Measurements from ENCODE around the gene C2CD5.
"Not testable (repeated sequence)": the region's sequence is repeated elsewhere in the genome, so short reads cannot be mapped to it uniquely, and the experiment has no call there.

C2CD5 gene

GRCh38 chr12:22477166-22477893 is 67.0 kb downstream of the C2CD5 start:
- no peak for DNase-seq

GRCh38 chr12:22476133-22476532 is 68.2 kb downstream of the C2CD5 start:
- DNase-seq, result no peak

- DNase-seq, result no peak
These were observed 69.2 kb downstream of the C2CD5 start for GRCh38 chr12:22474970-22475720.

GRCh38 chr12:22473212-22473611 is 71.1 kb downstream of the C2CD5 start:
- no peak for DNase-seq

- DNase-seq, result no peak
These were observed 77.2 kb downstream of the C2CD5 start for GRCh38 chr12:22467190-22467589.

GRCh38 chr12:22463306-22463705 is 81.0 kb downstream of the C2CD5 start:
- no peak for DNase-seq

- DNase-seq, result no peak
These were observed 82.6 kb downstream of the C2CD5 start for GRCh38 chr12:22461786-22462185.

- no peak for DNase-seq
These were observed 84.4 kb downstream of the C2CD5 start for GRCh38 chr12:22459838-22460490.

- no peak for DNase-seq
These were observed 85.9 kb downstream of the C2CD5 start for GRCh38 chr12:22458298-22458937.

- no peak for DNase-seq
These were observed 87.3 kb downstream of the C2CD5 start for GRCh38 chr12:22457085-22457484.

GRCh38 chr12:22453511-22453910 is 90.8 kb downstream of the C2CD5 start:
- no peak for DNase-seq

GRCh38 chr12:22447223-22447622 is 97.1 kb downstream of the C2CD5 start:
- DNase-seq, result no peak

GRCh38 chr12:22444317-22444665 is 100.1 kb downstream of the C2CD5 start:
- not testable (repeated sequence) for DNase-seq

GRCh38 chr12:22443379-22444316 is 100.7 kb downstream of the C2CD5 start:
- peak; percentile 45 for DNase-seq

GRCh38 chr12:22437031-22437806 is 107.1 kb downstream of the C2CD5 start:
- no peak for DNase-seq

- DNase-seq, result no peak
These were observed 108.8 kb downstream of the C2CD5 start for GRCh38 chr12:22435583-22435982.

- DNase-seq, result no peak
These were observed 112.6 kb downstream of the C2CD5 start for GRCh38 chr12:22431693-22432251.

- DNase-seq, result no peak
These were observed 127.5 kb downstream of the C2CD5 start for GRCh38 chr12:22416801-22417200.

- DNase-seq, result no peak
These were observed 128.7 kb downstream of the C2CD5 start for GRCh38 chr12:22415342-22416309.

- DNase-seq, result no peak
These were observed 129.6 kb downstream of the C2CD5 start for GRCh38 chr12:22414742-22415141.
